Dedifferentiated amniotic fluid mesenchymal stem cell (primary cell): ENCODE measurements around the gene SH3GLB2.
A peak's percentile ranks its signal among the peaks of the same experiment; 100 is the strongest.
"Not testable (repeated sequence)": the region's sequence is repeated elsewhere in the genome, so short reads cannot be mapped to it uniquely, and the experiment has no call there.

ENCODE experiments used
- DNase-seq: peaks from one replicate; pipeline ENCODE4 v3.0.0-alpha.2; 2016; ENCODE audit errors: extremely low spot score

SH3GLB2 gene

GRCh38 chr9:129053020-129053419, 24.9 kb upstream of the SH3GLB2 start:
- no peak for DNase-seq

- DNase-seq = no peak
Observed at GRCh38 chr9:129052592-129052991, 24.5 kb upstream of the SH3GLB2 start.

- no peak for DNase-seq
Observed at GRCh38 chr9:129042016-129042415, 13.9 kb upstream of the SH3GLB2 start.

- no peak for DNase-seq
Observed at GRCh38 chr9:129040113-129040643, 12.0 kb upstream of the SH3GLB2 start.

- no peak for DNase-seq
Observed at GRCh38 chr9:129038109-129038852, 10.2 kb upstream of the SH3GLB2 start.

- no peak for DNase-seq
Observed at GRCh38 chr9:129037767-129038098, 9.6 kb upstream of the SH3GLB2 start.

- DNase-seq = no peak
Observed at GRCh38 chr9:129036923-129037766, 9.0 kb upstream of the SH3GLB2 start.

GRCh38 chr9:129036241-129036922, 8.3 kb upstream of the SH3GLB2 start, which contains the start of gene MIGA2:
MIGA2 (plus strand) TSS chr9:129036626; CDS start chr9:129040595, 3,969 bp downstream.
- DNase-seq = peak; percentile 98

GRCh38 chr9:129035838-129036237, 7.7 kb upstream of the SH3GLB2 start:
- DNase-seq = not testable (repeated sequence)

- no peak for DNase-seq
Observed at GRCh38 chr9:129033216-129033615, 5.1 kb upstream of the SH3GLB2 start.

- DNase-seq = no peak
Observed at GRCh38 chr9:129032541-129033159, 4.5 kb upstream of the SH3GLB2 start.

GRCh38 chr9:129031514-129031913, 3.4 kb upstream of the SH3GLB2 start:
- DNase-seq = no peak

GRCh38 chr9:129030191-129030590, 2.1 kb upstream of the SH3GLB2 start:
- no peak for DNase-seq

- no peak for DNase-seq
Observed at GRCh38 chr9:129027685-129028191, 393 bp downstream of the SH3GLB2 start.

GRCh38 chr9:129027224-129027684, 877 bp downstream of the SH3GLB2 start:
- DNase-seq = no peak

GRCh38 chr9:129026442-129027223, 1.5 kb downstream of the SH3GLB2 start:
- DNase-seq = no peak

- DNase-seq = no peak
Observed at GRCh38 chr9:129023908-129024233, 4.3 kb downstream of the SH3GLB2 start.

- DNase-seq = peak; percentile 85
Observed at GRCh38 chr9:129023036-129023907, 4.9 kb downstream of the SH3GLB2 start.

- no peak for DNase-seq
Observed at GRCh38 chr9:129022037-129022436, 6.1 kb downstream of the SH3GLB2 start.

- no peak for DNase-seq
Observed at GRCh38 chr9:129021091-129021490, 7.0 kb downstream of the SH3GLB2 start.
